Trophoblast cell (in vitro differentiated cells and primary cell): ENCODE measurements around the gene BTBD9.

Source experiments
- DNase-seq, 2 donors: peaks; one replicate each; pipeline ENCODE4 v3.0.0-alpha.2; 2016
- H2AFZ ChIP-seq: 2 replicates; pipeline ENCODE4 v1.6.1; 2013; ENCODE audit warnings: low read length, moderate library complexity, mild to moderate bottlenecking; ENCODE audit not compliant: insufficient read depth, poor library complexity
- H2AK5ac ChIP-seq: 2 replicates; pipeline ENCODE4 v1.6.1; 2013; ENCODE audit warnings: mild to moderate bottlenecking, low read length
- H2BK120ac ChIP-seq: 2 replicates; pipeline ENCODE4 v1.6.1; 2013; ENCODE audit warnings: low read length, mild to moderate bottlenecking, moderate library complexity; ENCODE audit not compliant: insufficient read depth, poor library complexity
- H2BK12ac ChIP-seq: 2 replicates; pipeline ENCODE4 v1.6.1; 2013; ENCODE audit warnings: mild to moderate bottlenecking, low read length, moderate library complexity
- H2BK5ac ChIP-seq: 2 replicates; pipeline ENCODE4 v1.6.1; 2013; ENCODE audit warnings: low read length, low read depth, moderate library complexity, mild to moderate bottlenecking; ENCODE audit not compliant: poor library complexity
- H3K14ac ChIP-seq: 2 replicates; pipeline ENCODE4 v1.6.1; 2013; ENCODE audit warnings: mild to moderate bottlenecking, low read length
- H3K18ac ChIP-seq: 2 replicates; pipeline ENCODE4 v1.6.1; 2013; ENCODE audit warnings: mild to moderate bottlenecking, low read length
- H3K23ac ChIP-seq: 2 replicates; pipeline ENCODE4 v1.6.1; 2013; ENCODE audit warnings: low read length
- H3K27ac ChIP-seq: 2 replicates; pipeline ENCODE4 v1.5.1; 2013; ENCODE audit warnings: low read depth, mild to moderate bottlenecking, inconsistent platforms, low read length, moderate library complexity
- H3K27me3 ChIP-seq: 2 replicates; pipeline ENCODE4 v1.6.1; 2013; ENCODE audit warnings: inconsistent platforms, mild to moderate bottlenecking, low read length, moderate library complexity; ENCODE audit not compliant: insufficient read depth
- H3K36me3 ChIP-seq, 2 experiments: 1 replicate in 1 of 2; 2 replicates in 1 of 2; pipeline ENCODE4 v1.6.1; 2013; ENCODE audit warnings: low read length in 2 of 2, mild to moderate bottlenecking in 2 of 2, moderate library complexity in 1 of 2; ENCODE audit not compliant: insufficient read depth in 2 of 2, control insufficient read depth in 1 of 2
- H3K4ac ChIP-seq: 2 replicates; pipeline ENCODE4 v1.6.1; 2013; ENCODE audit warnings: low read depth, mild to moderate bottlenecking, low read length, moderate library complexity
- H3K4me1 ChIP-seq, 2 experiments: 1 replicate in 1 of 2; 2 replicates in 1 of 2; pipeline ENCODE4 v1.6.1; 2013; ENCODE audit warnings: low read length in 2 of 2, mild to moderate bottlenecking in 2 of 2, moderate library complexity in 1 of 2; ENCODE audit not compliant: insufficient read depth in 2 of 2, control insufficient read depth in 1 of 2
- H3K4me2 ChIP-seq: 2 replicates; pipeline ENCODE4 v1.6.1; 2013; ENCODE audit warnings: inconsistent platforms, mild to moderate bottlenecking, low read length, moderate library complexity
- H3K4me3 ChIP-seq: 2 replicates; pipeline ENCODE4 v1.5.1; 2013; ENCODE audit warnings: mild to moderate bottlenecking, low read depth, low read length, inconsistent platforms
- H3K79me1 ChIP-seq: one replicate; pipeline ENCODE4 v1.6.1; 2013; ENCODE audit warnings: low read length
- H3K79me2 ChIP-seq: 2 replicates; pipeline ENCODE4 v1.6.1; 2013; ENCODE audit warnings: low read length, mild to moderate bottlenecking; ENCODE audit not compliant: control insufficient read depth, insufficient read depth, poor library complexity
- H3K9ac ChIP-seq: 2 replicates; pipeline ENCODE4 v1.6.1; 2013; ENCODE audit warnings: mild to moderate bottlenecking, low read length
- H3K9me3 ChIP-seq: 2 replicates; pipeline ENCODE4 v1.6.1; 2013; ENCODE audit warnings: low read depth, mild to moderate bottlenecking, control low read depth, inconsistent platforms, low read length; ENCODE audit not compliant: insufficient read depth
- H4K12ac ChIP-seq: 2 replicates; pipeline ENCODE4 v1.6.1; 2013; ENCODE audit warnings: low read depth, mild to moderate bottlenecking, low read length, moderate library complexity
- H4K8ac ChIP-seq: 2 replicates; pipeline ENCODE4 v1.6.1; 2013; ENCODE audit warnings: low read depth, mild to moderate bottlenecking, low read length, moderate library complexity
- H4K91ac ChIP-seq: one replicate; pipeline ENCODE4 v1.6.1; 2013; ENCODE audit warnings: low read depth, mild to moderate bottlenecking, low read length, moderate library complexity
- WGBS: extraction: QIAGEN DNeasy Blood & Tissue Kit; methylation state at CpG from one replicate; pipeline ENCODE4 v1.1.7; 2013; ENCODE audit warnings: missing lambda C conversion rate; ENCODE audit not compliant: insufficient read length, insufficient coverage; ENCODE audit errors: extremely low coverage; 5-methylcytosine and 5-hydroxymethylcytosine counted together

BTBD9 gene

GRCh38 chr6:38393986-38394385 lies 245.7 kb downstream of the BTBD9 start:
- H4K8ac ChIP-seq: no peak overlapping the region
- no peaks in the 10 kb centered on the region for H3K4me1 ChIP-seq
- no peak overlapping the region for H2BK120ac ChIP-seq
- no peak overlapping the region for H2BK5ac ChIP-seq
- H3K4me3 ChIP-seq: no peak overlapping the region
- H2AFZ ChIP-seq: no peak overlapping the region
- no peak overlapping the region for H3K18ac ChIP-seq
- H3K27ac ChIP-seq: no peak overlapping the region
- H3K27me3 ChIP-seq: no peaks in the 10 kb centered on the region
- no peak overlapping the region for H3K14ac ChIP-seq
- H2AK5ac ChIP-seq: no peak overlapping the region
- H3K79me2 ChIP-seq: no peaks in the 10 kb centered on the region
- H3K4me2 ChIP-seq: no peak overlapping the region
- H3K23ac ChIP-seq: no peak overlapping the region
- no peaks in the 10 kb centered on the region for H3K9me3 ChIP-seq
- no peak overlapping the region for H4K12ac ChIP-seq
- no peak overlapping the region for H4K91ac ChIP-seq
- no peak overlapping the region for H2BK12ac ChIP-seq
- no peaks in the 10 kb centered on the region for H3K36me3 ChIP-seq
- H3K9ac ChIP-seq: no peak overlapping the region
- DNase-seq: no peak
- H3K4ac ChIP-seq: no peak overlapping the region
- no peaks in the 10 kb centered on the region for H3K79me1 ChIP-seq
- WGBS: no CpG with 5 or more reads among the region's 1 CpG

GRCh38 chr6:38391626-38392579 lies 247.8 kb downstream of the BTBD9 start:
- no peak overlapping the region for H2AFZ ChIP-seq
- H3K79me2 ChIP-seq: no peaks in the 10 kb centered on the region
- no peak overlapping the region for H3K27ac ChIP-seq
- DNase-seq: no peak
- no peak overlapping the region for H3K18ac ChIP-seq
- no peaks in the 10 kb centered on the region for H3K4me1 ChIP-seq
- H3K27me3 ChIP-seq: no peaks in the 10 kb centered on the region
- no peak overlapping the region for H4K12ac ChIP-seq
- H3K36me3 ChIP-seq: no peaks in the 10 kb centered on the region
- H3K14ac ChIP-seq: no peak overlapping the region
- WGBS: no CpG with 5 or more reads among the region's 9 CpGs
- no peaks in the 10 kb centered on the region for H3K79me1 ChIP-seq
- no peak overlapping the region for H4K8ac ChIP-seq
- H3K4me3 ChIP-seq: no peak overlapping the region
- H4K91ac ChIP-seq: no peak overlapping the region
- H3K4me2 ChIP-seq: no peak overlapping the region
- no peak overlapping the region for H2BK5ac ChIP-seq
- H3K4ac ChIP-seq: no peak overlapping the region
- peak overlapping the region; percentile 69 for H2AK5ac ChIP-seq
- no peak overlapping the region for H3K23ac ChIP-seq
- H2BK120ac ChIP-seq: no peak overlapping the region
- H3K9ac ChIP-seq: no peak overlapping the region
- H2BK12ac ChIP-seq: no peak overlapping the region
- no peaks in the 10 kb centered on the region for H3K9me3 ChIP-seq

DNA sequence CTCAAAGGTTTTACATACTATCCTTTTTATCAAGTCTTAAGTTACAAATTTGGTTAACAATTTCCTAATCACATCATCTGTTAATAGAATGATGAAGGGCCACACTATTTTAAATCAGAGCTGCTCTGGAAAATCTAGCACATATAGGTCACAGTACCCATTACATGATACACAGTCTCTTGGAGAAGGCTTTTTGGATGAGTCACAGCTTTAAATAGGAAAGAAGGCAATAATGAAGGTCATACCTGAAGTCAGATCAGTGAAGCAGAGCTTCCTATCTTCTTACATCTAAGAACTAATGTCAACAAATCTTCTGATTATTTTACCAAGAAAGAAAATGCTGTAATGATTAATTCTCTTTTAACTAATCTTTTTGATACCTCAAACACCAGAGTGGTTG lies 248.5 kb downstream of the BTBD9 start:
- H2AK5ac ChIP-seq: no peak overlapping the region
- H2BK120ac ChIP-seq: no peak overlapping the region
- H2BK12ac ChIP-seq: no peak overlapping the region
- no peak overlapping the region for H2AFZ ChIP-seq
- no peak overlapping the region for H2BK5ac ChIP-seq
- no peaks in the 10 kb centered on the region for H3K79me2 ChIP-seq
- H3K18ac ChIP-seq: no peak overlapping the region
- no peak overlapping the region for H3K9ac ChIP-seq
- DNase-seq: no peak
- H3K4me3 ChIP-seq: no peak overlapping the region
- H3K79me1 ChIP-seq: no peaks in the 10 kb centered on the region
- H3K4ac ChIP-seq: no peak overlapping the region
- H3K4me2 ChIP-seq: no peak overlapping the region
- no peak overlapping the region for H3K14ac ChIP-seq
- no peaks in the 10 kb centered on the region for H3K9me3 ChIP-seq
- no peaks in the 10 kb centered on the region for H3K4me1 ChIP-seq
- H3K36me3 ChIP-seq: no peaks in the 10 kb centered on the region
- H3K23ac ChIP-seq: no peak overlapping the region
- no peaks in the 10 kb centered on the region for H3K27me3 ChIP-seq
- no peak overlapping the region for H4K8ac ChIP-seq
- no peak overlapping the region for H4K12ac ChIP-seq
- no peak overlapping the region for H4K91ac ChIP-seq
- H3K27ac ChIP-seq: no peak overlapping the region

DNA sequence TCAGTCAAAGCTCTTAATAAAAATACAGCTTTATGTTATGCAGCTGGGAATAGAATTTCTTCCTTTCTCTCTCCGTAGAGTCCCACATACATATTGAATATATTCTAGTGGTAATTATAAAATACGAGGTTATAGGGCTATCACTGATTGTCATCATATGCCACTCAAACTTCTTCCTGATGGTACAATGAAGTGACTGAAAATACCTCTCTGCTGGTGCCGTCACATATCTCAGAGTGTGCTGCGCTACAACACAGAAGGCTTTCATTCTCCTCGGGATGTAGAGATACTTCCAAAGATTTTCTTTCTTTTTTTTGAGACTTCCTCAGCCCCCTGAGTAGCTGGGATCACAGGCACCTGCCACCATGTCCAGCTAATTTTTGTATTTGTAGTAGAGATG lies 249.9 kb downstream of the BTBD9 start:
- Histone ChIP-seq H3K18ac (no peak overlapping the region), H2BK120ac (no peak overlapping the region), H3K4me1 (no peaks in the 10 kb centered on the region), H3K27me3 (no peaks in the 10 kb centered on the region), H2AFZ (no peak overlapping the region), H3K9ac (no peak overlapping the region), H4K91ac (no peak overlapping the region), H3K79me1 (no peaks in the 10 kb centered on the region), H3K9me3 (no peaks in the 10 kb centered on the region), H3K4me3 (no peak overlapping the region), H3K27ac (no peak overlapping the region), H4K8ac (no peak overlapping the region), H3K23ac (no peak overlapping the region), H3K4ac (no peak overlapping the region), H2AK5ac (no peak overlapping the region), H2BK12ac (no peak overlapping the region), H3K14ac (no peak overlapping the region), H3K79me2 (no peaks in the 10 kb centered on the region), H4K12ac (no peak overlapping the region), H3K36me3 (no peaks in the 10 kb centered on the region), H3K4me2 (no peak overlapping the region), H2BK5ac (no peak overlapping the region)
- no peak for DNase-seq
- no CpG with 5 or more reads among the region's 5 CpGs for WGBS
